GM19239 (cell line): ENCODE data around the gene SPOUT1.
"Not testable (repeated sequence)": the region's sequence is repeated elsewhere in the genome, so short reads cannot be mapped to it uniquely, and the experiment has no call there.

ENCODE experiments used
- DNase-seq: peaks from one replicate; pipeline ENCODE4 v3.0.0; 2011; ENCODE audit warnings: low spot score; ENCODE audit not compliant: insufficient read length
- FAIRE-seq: peaks from 2 replicates; lab custom pipeline; 2011; peaks lifted over from hg19 to GRCh38; lab: Jason Lieb, UNC

SPOUT1 gene

GRCh38 chr9:128829477-128830251 is at the start of gene SPOUT1:
SPOUT1 (minus strand) TSS chr9:128829794; CDS start chr9:128829780, 14 bp downstream.
- DNase-seq (peak; percentile 99), FAIRE-seq (peak; percentile 95)

- no peak for DNase-seq
- no peak for FAIRE-seq
Observed at GRCh38 chr9:128877852-128878251, 48.3 kb upstream of the SPOUT1 start.

DNA sequence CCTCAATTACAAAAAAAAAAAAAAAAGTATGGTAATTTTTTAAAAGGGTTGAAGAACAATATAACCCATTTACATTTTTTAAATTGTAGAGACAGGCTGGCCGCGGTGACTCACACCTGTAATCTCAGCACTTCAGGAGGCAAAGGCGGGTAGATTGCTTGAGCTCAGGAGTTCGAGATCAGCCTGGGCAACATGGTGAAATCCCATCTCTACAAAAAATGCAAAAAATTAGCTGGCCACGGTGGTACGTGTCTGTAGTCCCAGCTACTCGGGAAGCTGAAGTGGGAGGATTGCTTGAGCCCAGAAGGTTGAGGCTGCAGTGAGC is 41.3 kb upstream of the SPOUT1 start:
- FAIRE-seq, DNase-seq: not testable (repeated sequence)

DNA sequence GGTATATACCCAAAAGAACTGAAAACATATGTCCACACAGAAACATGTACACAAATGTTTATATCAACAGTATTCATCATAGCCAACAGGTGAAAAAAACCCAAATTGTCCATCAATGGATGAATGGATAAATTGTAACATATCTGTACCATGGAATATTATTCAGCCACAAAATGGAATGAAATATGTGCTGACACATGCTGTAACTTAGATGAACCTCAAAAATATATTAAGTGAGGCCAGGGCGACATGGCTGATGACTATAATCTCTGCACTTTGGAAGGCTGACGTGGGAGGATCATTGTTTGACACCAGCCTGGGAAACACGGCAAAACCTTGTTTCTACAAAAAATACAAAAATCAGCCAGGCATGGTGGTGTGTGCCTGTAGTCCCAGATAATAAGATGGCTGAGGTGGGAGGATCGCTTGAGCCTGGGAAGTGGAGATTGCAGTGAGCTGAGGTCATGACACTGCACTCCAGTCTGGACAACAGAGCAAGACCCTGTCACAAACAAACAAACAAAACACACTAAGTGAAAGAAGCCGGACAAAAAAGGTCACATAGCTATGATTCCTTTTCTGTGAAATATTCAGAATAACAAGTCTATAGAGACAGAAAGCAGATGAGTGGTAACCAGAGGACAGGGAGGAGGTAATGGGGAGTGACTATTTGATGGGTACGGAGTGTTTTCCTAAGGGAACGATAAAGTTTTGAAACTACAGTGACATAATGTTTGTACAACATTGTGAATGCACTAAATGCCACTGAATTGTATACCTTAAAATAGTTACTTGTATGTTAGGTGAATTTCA is 40.7 kb upstream of the SPOUT1 start:
- no peak for FAIRE-seq
- no peak for DNase-seq

GRCh38 chr9:128863647-128864046 is 34.1 kb upstream of the SPOUT1 start:
- FAIRE-seq (no peak), DNase-seq (peak; percentile 78)

DNA sequence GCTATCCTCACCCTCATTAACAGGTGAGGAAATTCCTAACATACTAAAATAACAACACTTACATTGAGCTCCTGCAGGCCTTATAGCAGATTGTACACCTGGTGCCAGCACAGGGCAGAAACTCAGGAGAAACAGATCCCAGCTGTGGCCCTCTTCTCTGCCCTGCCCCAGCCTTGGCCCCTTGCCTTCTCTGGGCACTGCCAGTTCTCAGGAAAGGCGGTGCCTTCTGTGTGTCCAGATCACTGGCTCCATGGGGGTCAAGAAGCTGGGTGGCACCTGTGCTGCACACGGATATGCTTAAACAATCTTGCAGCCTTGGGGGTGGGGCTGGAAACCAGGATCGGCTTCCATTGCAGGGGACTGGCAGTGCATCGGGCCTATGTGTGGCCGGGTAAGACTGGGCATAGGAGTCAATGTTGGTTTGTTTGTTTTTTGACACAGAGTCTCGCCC is 32.8 kb upstream of the SPOUT1 start:
- no peak for FAIRE-seq
- DNase-seq = no peak

- DNase-seq (no peak), FAIRE-seq (no peak)
Observed at GRCh38 chr9:128861501-128861900, 31.9 kb upstream of the SPOUT1 start.

- FAIRE-seq = no peak
- DNase-seq = no peak
Observed at GRCh38 chr9:128860937-128861336, 31.3 kb upstream of the SPOUT1 start.

DNA sequence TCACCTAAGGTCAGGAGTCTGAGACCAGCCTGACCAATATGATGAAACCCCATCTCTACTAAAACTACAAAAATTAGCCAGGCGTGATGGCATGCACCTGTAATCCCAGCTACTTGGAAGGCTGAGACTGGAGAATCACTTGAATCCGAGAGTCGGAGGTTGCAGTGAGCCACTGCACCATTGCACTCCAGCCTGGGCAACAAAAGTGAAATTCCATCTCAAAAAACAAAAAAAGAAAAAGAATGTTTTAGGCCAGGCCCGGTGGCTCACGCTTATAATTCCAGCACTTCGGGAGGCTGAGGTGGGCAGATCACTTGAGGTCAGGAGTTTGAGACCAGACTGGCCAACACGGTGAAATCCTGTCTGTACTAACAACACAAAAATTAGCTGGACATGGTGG is 28.9 kb upstream of the SPOUT1 start:
- not testable (repeated sequence) for FAIRE-seq, DNase-seq

- FAIRE-seq = not testable (repeated sequence)
Observed at GRCh38 chr9:128854454-128854853, 24.9 kb upstream of the SPOUT1 start.

GRCh38 chr9:128852646-128853045 is 23.1 kb upstream of the SPOUT1 start:
- not testable (repeated sequence) for FAIRE-seq, DNase-seq

More at GRCh38 chr9:128854454-128854853, 24.9 kb upstream of the SPOUT1 start:
- not testable (repeated sequence) for DNase-seq

DNA sequence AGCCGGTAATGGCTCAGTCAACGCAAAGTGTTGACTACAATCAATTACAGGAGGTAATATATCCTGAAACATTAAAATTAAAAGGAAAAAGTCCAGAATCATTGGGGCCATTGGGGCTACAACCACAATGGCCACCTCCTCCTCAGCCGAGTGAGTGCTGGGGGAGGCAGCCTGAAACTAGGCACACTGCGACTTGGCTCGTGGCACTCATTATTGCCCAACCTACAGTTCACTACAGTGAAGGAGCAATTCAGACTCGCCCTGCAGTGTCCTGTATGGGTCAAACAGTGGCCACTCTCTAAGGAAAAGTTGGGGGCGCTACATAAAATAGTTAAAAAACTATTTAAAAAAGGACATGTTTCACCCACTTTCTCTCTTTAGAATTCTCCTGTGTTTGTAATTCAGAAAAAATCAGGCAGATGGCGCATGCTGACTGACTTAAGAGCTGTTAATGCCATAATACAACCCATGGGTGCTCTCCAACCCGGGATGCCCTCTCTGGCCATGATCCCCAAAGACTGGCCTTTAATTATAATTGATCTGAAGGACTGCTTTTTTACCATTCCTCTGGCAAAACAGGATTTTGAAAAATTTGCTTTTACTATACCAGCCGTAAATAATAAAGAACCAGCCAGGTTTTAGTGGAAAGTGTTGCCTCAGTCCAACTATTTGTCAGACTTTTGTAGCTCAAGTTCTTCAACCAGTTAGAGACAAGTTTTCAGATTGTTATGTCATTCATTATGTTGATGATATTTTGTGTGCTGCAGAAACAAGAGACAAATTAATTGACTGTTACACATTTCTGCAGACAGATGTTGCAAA is 22.4 kb upstream of the SPOUT1 start:
- FAIRE-seq, DNase-seq: not testable (repeated sequence)

GRCh38 chr9:128851024-128851423 is 21.4 kb upstream of the SPOUT1 start:
- DNase-seq, FAIRE-seq: not testable (repeated sequence)

DNA sequence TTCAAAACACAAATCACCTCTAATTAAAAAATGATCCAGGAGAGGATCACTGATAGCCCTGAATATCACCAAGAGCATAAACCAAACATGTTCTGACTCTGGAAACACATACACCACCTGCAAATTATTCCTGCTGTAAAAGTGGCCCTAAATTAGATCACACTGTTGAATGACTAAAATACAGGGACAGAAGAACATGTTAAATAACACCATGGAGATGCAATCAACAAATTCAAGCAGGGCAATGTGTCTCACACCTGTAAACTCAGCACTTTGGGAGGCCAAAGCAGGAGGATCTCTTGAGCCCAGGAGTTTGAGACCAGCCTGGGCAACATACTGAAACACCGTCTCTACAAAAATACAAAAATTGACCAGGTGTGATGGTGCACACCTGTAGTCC is 18.2 kb upstream of the SPOUT1 start:
- no peak for FAIRE-seq
- no peak for DNase-seq

- DNase-seq = no peak
- no peak for FAIRE-seq
Observed at GRCh38 chr9:128846680-128847030, 17.1 kb upstream of the SPOUT1 start.

- DNase-seq (no peak), FAIRE-seq (no peak)
Observed at GRCh38 chr9:128845186-128845931, 15.8 kb upstream of the SPOUT1 start.

DNA sequence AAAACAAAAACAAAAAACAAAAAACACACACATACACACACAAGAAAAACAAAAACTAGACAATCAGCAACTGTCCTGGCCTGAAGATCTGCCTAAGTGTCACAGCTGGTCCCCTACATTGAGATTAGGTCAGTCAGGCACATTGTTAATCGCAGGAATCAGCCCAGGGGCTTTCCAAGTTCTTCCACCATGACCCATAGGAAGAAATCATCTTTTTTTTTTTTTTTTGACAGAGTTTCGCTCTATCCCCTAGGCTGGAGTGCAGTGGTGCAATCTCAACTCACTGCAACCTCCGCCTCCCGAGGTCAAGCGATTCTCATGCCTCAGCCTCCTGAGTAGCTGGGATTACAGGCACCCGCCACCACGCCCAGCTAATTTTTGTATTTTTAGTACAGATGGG is 13.6 kb upstream of the SPOUT1 start:
- DNase-seq, FAIRE-seq: not testable (repeated sequence)

DNA sequence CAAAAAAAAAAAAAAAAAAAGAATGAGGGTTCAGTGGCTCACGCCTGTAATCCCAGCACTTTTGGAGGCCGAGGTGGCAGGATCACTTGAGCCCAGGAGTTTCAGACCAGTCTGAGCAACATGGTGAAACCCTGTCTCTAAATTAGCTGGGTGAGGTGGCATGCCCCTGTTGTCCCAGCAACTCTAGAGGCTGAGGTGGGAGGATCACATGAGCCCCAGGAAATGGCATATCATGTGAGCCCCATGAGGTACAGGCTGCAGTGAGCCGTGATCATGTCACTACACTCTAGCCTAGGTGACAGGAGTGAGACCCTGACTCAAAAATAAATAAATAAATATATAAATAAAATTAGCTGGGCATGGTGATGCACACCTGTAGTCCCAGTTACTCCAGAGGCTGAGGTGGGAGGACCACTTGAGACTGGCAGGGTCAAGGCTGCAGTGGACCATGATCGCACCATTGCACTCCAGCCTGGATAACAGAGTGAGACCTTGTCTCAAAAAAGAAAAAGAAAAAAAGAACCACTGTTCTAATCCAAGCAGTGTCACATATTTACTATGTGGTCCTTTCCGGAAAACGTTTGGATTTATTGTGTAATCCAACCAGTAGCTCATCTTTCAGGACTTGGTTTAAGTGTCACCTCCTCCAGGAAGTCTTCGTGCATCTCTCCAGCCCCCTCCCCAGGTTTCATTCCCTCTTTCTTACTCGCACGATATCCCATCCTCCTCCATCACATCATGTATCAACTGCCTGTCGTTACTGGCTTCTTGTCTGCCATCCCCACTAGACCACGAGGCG is 12.3 kb upstream of the SPOUT1 start:
- no peak for FAIRE-seq
- no peak for DNase-seq

- FAIRE-seq = no peak
- DNase-seq = no peak
Observed at GRCh38 chr9:128840524-128840923, 10.9 kb upstream of the SPOUT1 start.
